ENCODE data around the gene PDE9A. TPM values are rescaled to one million over a fixed set of nuclear protein-coding genes. Genes with fewer than 3 reads are reported as not detected.

PDE9A gene
- polyA plus RNA-seq, 10 donors = 6.7 to 10.7 (median 8.5) TPM

- no peak for DNase-seq
These were observed 4.4 kb downstream of the PDE9A start for GRCh38 chr21:42657676-42658319.

- no peak for DNase-seq
These were observed 5.1 kb downstream of the PDE9A start for GRCh38 chr21:42658320-42659105.

DNA sequence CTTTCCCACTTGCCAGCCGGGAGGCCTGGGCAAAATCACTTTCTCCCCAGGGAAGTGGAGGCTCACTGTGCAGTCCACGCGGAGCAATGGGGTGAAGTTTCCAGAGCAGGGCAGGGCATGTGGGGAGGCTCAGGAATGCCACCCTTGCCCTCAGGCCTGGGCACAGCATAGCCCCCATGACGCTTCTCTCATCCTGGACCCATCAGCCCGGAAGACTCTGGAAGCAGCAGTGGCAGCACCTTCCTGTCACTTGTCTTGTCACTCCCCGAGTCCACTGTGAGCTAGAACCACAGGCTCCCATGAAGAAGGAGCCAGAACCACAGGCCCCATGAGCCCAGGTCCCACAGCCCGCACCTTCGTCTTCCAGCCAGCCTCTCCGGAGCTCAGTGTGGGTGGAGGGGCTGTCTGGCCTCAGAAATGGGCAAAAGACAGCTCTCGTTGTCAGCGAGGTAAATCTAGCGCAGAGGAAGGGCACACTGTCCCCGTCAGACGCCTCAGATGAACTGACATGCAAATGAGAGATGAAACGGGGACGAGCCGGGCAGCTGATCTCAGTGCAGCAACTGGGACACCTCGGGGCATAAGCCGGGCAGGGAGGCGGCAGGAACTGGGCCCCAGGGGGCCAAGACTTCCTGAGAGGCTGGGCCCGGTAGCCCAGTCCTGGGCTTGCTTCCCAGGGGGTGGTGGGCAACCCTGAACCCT lies 6.1 kb downstream of the PDE9A start:
- no peak for DNase-seq

DNA sequence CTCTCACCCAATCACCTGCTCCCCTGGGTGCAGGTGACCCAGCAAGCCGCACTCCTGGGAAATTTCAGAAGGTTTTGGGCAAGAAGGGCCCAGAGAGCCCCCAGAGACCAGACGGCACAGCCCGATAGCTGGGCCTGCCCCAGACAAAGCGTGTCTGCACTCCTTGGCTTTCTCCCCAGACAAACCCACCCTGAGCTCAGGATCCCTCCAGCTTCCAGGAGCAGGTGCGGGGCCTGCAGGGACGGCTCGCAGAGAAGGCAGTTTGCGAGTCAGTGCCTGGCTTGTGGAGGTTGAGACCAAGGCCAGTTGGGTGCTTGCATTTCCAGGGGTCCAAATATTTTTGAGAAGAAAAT lies 6.7 kb downstream of the PDE9A start:
- DNase-seq = no peak

DNA sequence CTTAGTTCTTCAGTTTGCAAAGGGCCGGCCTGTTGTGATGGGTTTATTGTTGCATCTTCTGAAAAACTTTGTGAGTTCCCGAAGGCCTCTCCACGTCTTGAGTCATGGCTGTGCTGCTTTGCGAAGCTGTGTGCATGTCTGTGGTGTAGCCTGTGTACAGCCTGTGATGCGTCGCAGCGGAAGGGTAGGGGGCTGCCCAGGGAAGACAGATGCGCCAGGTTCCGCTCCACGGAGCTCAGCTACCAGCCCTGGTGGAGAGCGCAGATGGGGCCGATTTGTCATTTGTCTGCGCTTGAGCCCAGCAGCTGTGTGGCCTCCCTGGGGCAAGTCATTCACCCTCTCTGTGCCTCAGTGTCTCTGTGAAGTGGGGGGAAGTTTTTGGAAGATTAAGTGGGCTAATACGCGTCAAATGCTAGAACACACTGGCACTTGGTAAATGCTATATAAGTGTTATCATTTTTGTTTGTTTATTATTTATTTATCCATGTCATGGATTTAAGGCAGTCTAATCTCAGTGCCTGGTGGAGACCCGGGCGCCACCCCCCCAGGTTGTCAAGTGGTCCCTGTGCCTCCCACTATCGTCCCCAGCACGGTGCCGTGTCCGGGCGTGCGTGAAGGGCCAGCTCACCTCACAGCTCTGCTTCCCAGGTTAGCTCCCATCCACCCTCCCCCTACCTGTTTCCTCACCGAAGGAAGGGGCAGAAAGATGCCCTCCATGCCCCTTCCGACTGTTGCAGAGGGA lies 8.4 kb downstream of the PDE9A start:
- no peak for DNase-seq

DNA sequence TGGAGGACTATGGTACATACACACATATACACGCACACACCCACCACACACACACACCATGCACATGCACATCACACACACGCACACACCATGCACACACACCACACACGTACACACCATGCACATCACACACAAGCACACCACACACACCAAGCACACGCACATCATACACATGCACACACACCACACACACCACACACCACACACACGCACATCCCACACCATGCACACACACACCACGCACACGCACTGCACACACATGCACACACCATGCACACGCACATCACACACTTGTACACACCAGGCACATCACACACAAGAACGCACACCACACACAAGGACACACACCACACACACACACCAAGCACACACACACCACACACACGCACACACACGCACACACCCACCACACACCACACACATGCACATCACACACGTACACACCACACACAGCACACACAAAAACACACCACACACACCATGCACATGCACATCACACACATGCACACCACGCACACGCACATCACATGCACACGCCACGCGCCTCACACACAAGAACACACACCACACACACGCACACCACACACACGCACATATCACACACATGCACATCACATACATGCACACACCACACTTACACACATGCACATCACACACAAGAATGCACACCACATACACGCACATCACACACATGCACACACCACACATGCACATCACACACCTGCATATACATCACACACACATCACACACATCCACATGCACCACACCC lies 9.2 kb downstream of the PDE9A start:
- no peak for DNase-seq

GRCh38 chr21:42663200-42663750 lies 9.9 kb downstream of the PDE9A start:
- no peak for DNase-seq

DNA sequence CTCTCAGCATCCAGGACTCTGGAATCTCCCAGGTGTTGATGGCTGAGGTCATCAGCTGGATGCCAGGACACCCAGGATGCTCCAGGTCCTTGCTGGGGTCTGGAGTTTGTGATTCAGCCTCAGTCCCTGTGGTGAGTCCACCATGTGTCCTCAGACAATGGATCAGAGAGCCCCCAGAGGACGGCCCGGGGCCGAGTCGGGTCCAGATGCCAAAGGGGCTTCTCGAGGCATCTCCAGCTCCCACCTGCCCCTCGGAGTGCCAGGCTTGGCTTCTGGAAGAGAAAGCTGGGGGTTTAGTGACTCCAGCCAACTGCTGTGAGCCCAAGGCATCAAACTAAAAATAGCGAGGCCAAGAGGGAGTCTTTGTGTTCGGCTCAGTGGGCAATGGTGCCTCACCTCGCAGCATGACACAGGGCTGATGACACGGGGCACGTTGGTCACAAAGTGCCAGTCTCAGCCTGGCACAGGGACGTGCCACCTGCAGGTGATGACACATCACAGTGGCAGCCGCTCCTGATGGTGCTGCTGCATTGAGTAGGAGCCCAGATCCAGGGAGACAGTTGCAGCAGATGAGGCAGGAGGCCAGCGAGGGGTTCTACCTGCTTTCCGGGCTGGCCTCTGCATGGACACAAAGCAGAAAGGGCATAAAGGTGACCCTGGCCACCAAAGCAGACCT lies 10.6 kb downstream of the PDE9A start:
- no peak for DNase-seq

- DNase-seq = no peak
These were observed 11.2 kb downstream of the PDE9A start for GRCh38 chr21:42664614-42665013.

GRCh38 chr21:42665026-42665425 lies 11.6 kb downstream of the PDE9A start:
- DNase-seq = no peak

GRCh38 chr21:42665484-42665883 lies 12.1 kb downstream of the PDE9A start:
- no peak for DNase-seq

DNA sequence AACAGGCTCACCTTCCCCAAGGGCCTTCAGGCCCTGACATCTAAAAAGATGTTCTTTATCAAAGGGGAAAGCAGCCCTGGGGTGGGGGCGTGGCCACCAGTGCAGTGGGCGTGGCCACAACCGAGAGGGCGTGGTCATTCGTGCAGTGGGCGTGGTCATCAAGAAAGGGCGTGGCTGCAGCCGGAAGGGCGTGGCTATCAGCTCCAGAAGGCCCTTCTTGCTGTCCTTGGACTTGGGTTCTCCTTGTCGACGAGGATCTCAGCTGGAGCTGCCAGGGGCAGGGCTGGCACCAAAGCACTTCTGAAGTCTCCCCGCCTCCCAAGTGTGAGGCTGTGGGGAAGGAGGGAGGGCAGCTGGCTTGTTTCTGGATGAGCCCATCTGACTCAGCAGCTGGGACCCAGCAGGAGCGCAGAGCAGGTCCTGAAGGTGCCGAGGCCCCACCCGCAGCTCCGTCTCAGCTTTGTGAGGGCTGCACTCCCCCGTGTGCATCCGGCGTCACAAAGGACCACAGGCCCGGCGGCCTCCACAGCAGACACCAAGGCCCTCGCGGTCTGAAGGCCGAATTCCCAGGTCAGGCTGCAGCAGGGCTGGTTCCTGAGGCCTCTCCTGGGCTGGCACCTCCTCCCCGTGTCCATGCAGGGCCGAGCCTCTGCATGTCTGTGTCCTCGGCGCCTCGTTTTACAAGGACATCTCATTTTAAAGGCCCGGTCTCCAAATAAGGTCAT lies 12.8 kb downstream of the PDE9A start:
- DNase-seq = no peak

DNA sequence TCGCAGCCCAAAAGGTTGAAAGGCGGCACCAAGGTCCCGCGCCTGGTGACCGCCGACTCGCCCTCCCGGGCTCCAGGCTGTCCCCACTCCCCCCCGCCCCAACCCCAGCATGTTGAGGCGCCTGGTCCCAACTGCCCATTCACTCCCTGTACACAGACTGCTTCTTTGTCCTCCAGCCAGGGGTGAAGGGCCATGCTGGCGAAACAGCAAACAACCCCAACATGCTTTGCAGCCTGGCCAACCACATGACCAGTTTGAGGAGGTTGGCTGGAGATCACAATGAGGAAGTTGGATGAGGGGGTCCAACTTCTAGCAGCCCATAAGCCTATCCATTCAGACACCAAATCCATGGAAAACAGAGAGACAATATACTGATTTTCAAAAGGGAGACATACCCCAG lies 13.5 kb downstream of the PDE9A start:
- no peak for DNase-seq

GRCh38 chr21:42668298-42668992 lies 15.0 kb downstream of the PDE9A start:
- DNase-seq = peak in 2 of 3 donors; percentile 54 to 88

DNA sequence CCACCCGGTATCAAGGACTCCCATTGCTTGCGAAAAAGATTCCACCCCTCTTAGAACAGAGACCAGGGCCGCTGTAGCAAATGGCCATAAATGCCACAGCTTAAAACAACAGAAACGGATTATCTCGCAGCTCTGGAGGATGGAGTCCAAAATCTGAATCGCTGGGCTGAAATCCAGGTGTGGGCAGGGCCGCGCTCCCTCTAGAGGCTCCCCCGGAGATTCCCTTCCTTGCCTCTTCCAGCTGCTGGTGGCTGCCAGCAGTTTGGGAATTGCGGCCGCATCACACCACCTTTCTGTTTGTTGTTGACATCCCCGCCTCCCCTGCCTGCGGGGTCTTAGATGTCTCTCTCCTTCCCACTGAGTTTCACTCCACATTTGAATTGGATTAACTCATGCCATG lies 15.6 kb downstream of the PDE9A start:
- DNase-seq = peak in 1 of 3 donors; percentile 75

- no peak for DNase-seq
These were observed 16.8 kb downstream of the PDE9A start for GRCh38 chr21:42670058-42670880.

DNA sequence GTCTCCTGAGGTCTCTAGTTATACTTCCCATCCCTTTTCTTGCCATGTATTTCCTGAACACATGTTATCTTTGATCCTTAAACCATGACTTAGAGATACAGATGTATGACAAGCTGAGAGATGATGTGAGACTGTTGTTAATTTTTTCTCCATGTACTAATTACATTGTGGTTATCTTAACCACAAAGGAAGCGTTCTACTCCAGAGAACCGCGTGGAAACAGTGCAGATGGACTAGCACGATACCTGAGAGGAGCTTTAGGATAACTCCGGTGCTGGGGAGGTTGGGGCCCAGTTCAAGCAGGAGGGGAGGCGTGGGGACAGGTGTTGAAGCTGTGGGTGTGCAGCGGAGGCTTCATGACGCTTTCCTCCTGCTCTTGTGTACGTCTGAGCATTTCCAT lies 17.5 kb downstream of the PDE9A start:
- DNase-seq = no peak

Measured in muscle of back (tissue), 11 donors.